ENCODE data around the gene NOC4L.

- TF ChIP-seq CTCF (IDR thresholded peaks at IDR 0.05) (no peak), JUN (CRISPR knock-in tag; IDR thresholded peaks at IDR 0.05) (no peak), STAT6 (CRISPR knock-in tag; conservative IDR thresholded peaks at IDR 0.05; ENCODE audit: low read depth) (no peak), USF2 (CRISPR knock-in tag; IDR thresholded peaks at IDR 0.05) (no peak), NR3C1 (CRISPR knock-in tag; conservative IDR thresholded peaks at IDR 0.05; ENCODE audit: low read depth) (no peak)
These were observed 16.4 kb downstream of the NOC4L start for GRCh38 chr12:132160601-132161035.
